Erythroblast (primary cell): Measurements from ENCODE around the gene CCDC183.

Source experiments
- GATA1 ChIP-seq: IDR thresholded peaks from 2 replicates; pipeline ENCODE4 v1.6.1; 2011; ENCODE audit warnings: low read depth, mild to moderate bottlenecking, control low read depth, low read length, moderate library complexity
- POLR2A ChIP-seq: IDR thresholded peaks from 2 replicates; pipeline ENCODE4 v1.6.1; 2011; ENCODE audit warnings: mild to moderate bottlenecking, low read length

DNA sequence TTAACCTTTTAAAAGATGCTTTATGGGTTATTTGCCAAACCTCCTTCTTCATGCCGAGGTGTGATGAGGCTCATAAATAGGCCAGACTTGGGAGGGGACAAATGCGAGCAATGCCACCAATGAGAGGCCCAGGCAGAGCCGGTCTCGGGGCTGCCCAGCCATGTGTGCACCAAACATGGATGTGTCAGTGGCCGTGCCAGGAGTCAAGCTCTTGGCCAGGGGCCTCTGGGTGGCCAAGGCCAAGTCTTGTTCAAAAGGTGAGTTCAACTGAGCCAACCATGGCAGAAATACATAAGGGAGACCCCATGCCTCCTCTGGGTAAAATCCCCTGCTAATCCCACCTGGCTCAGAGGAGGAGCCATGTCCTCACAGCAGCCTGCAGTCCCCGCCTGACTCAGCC is 20.9 kb upstream of the CCDC183 start:
- TF ChIP-seq POLR2A (no peak), GATA1 (no peak)
